PFSK-1 (cell line): ENCODE measurements around the gene ATIC.

Experiments
- FOXP2 ChIP-seq: optimal IDR thresholded peaks from 2 replicates; pipeline ENCODE3; 2011; ENCODE audit warnings: borderline replicate concordance, control low read depth, inconsistent platforms; ENCODE audit not compliant: insufficient read depth; ENCODE audit errors: extremely low read length, extremely low read depth
- POLR2AphosphoS5 ChIP-seq: IDR thresholded peaks from 2 replicates; pipeline ENCODE4 v1.6.1; 2012; ENCODE audit warnings: low read depth, mild to moderate bottlenecking, control low read depth, low read length, moderate library complexity
- SIN3A ChIP-seq: IDR thresholded peaks from 2 replicates; pipeline ENCODE4 v1.6.1; 2012; ENCODE audit warnings: mild to moderate bottlenecking, low read length, moderate library complexity, borderline replicate concordance; ENCODE audit not compliant: insufficient read depth
- TAF1 ChIP-seq: IDR thresholded peaks from 2 replicates; pipeline ENCODE4 v1.6.1; 2012; ENCODE audit warnings: low read length, control low read depth, borderline replicate concordance; ENCODE audit not compliant: insufficient read depth
- TF ChIP-seq, protein P1 (sequence below), 2 experiments: IDR thresholded peaks; 2 replicates each; pipeline versions ENCODE4 v1.6.1 to v1.8.0; 2011 to 2012; ENCODE audit warnings: low read depth in 2 of 2, low read length in 2 of 2, control low read depth in 1 of 2, inconsistent platforms in 1 of 2, mild to moderate bottlenecking in 1 of 2, moderate library complexity in 1 of 2; ENCODE audit not compliant: insufficient read depth in 1 of 2

ATIC gene

DNA sequence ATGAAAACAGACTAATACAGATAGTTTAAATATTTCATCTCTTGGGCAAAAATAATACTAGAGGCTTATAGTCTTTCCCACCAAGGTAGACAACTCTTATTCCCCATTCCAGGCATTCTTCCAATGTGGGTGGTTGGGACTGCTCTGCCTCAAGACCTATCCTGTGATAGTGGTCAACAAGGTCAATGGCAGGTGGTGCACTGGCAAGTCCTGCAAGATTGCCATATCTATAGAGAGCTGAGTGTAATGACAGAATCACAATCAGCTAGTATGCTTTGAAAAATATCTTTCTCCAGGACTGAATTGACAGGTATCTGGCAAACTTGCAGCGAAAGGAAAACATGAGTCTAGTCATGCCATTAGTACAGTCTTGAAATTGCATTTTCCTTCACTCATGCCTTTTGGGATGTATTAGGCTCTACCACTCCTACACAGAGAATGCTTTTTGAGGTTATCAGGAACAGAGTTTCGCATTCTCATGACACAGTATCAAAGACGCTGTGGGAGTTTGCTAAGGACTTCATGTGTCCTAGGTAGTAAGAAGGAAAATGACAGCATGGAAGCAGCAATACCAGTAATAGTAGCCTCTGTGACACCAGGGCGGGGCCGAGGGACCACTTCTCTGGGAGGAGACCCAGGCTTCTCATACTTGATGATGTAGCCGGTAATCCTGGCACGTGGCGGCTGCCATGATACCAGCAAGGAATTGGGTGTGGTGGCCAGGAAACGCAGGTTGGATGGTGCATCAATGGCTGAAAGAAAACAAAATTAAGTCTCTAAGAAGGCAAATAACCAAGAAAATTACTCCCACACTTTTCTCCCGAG lies 63.0 kb downstream of the ATIC start:
- TF ChIP-seq SIN3A (no peak), TAF1 (no peak), FOXP2 (no peak), POLR2AphosphoS5 (no peak)
- TF ChIP-seq, protein P1, sequence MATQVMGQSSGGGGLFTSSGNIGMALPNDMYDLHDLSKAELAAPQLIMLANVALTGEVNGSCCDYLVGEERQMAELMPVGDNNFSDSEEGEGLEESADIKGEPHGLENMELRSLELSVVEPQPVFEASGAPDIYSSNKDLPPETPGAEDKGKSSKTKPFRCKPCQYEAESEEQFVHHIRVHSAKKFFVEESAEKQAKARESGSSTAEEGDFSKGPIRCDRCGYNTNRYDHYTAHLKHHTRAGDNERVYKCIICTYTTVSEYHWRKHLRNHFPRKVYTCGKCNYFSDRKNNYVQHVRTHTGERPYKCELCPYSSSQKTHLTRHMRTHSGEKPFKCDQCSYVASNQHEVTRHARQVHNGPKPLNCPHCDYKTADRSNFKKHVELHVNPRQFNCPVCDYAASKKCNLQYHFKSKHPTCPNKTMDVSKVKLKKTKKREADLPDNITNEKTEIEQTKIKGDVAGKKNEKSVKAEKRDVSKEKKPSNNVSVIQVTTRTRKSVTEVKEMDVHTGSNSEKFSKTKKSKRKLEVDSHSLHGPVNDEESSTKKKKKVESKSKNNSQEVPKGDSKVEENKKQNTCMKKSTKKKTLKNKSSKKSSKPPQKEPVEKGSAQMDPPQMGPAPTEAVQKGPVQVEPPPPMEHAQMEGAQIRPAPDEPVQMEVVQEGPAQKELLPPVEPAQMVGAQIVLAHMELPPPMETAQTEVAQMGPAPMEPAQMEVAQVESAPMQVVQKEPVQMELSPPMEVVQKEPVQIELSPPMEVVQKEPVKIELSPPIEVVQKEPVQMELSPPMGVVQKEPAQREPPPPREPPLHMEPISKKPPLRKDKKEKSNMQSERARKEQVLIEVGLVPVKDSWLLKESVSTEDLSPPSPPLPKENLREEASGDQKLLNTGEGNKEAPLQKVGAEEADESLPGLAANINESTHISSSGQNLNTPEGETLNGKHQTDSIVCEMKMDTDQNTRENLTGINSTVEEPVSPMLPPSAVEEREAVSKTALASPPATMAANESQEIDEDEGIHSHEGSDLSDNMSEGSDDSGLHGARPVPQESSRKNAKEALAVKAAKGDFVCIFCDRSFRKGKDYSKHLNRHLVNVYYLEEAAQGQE (IDR thresholded peaks at IDR 0.05; ENCODE audit: insufficient read depth in 1 of 2, low read depth in 2 of 2, low read length in 2 of 2): no peak

DNA sequence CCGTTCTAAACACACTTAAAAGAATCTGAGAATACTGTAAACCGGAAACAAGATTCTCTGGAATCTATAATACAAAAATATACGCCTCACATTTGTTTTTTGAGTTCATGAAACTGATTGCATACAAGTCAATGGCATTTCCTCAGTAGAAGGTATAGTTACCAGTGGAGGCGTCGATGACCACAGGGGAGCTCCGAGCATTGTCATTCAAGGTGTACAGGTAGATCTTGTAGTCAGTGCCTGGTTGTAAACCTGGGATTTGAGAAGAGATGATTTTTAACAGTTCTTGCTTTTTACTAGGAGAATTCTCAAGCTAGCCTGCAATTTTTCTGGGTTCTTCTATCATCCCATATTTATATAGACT lies 63.6 kb downstream of the ATIC start:
- TF ChIP-seq TAF1 (no peak), FOXP2 (no peak), POLR2AphosphoS5 (no peak), SIN3A (no peak)
- TF ChIP-seq, protein P1 (IDR thresholded peaks at IDR 0.05; ENCODE audit: insufficient read depth in 1 of 2, low read depth in 2 of 2, low read length in 2 of 2): no peak

DNA sequence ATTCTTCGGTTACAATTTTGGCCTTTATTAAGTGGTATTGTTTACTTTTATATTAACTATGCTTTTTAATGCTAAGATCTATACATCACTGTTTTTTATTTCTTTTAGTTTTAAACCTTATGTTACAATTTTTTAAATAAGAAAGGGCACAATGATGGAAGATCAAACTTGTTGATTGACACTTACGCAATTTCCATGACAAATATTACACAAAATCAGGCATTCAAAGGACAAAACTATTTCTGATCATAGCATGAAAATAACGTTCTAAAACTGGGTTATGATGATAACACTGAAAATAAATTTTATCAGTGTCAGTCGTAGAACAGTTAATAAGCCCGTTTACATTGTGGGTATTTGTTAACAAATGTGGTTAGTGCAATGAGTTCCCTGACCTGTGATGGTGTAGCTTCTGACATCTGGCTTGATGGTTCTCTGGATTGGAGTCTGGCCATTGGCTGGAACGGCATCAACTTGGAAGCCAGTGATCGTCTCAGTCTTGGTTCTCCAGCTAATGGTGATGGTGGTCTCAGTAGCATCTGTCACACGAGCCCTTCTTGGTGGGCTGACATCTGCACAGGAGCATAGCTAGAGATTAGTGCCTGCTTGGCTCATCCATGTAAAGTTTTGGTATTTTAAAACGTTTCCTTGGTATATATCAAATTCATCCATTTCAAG lies 64.4 kb downstream of the ATIC start:
- TF ChIP-seq, protein P1 (IDR thresholded peaks at IDR 0.05; ENCODE audit: insufficient read depth in 1 of 2, low read depth in 2 of 2, low read length in 2 of 2): no peak
- no peak for TF ChIP-seq POLR2AphosphoS5
- no peak for TF ChIP-seq FOXP2
- TF ChIP-seq SIN3A: no peak
- no peak for TF ChIP-seq TAF1

DNA sequence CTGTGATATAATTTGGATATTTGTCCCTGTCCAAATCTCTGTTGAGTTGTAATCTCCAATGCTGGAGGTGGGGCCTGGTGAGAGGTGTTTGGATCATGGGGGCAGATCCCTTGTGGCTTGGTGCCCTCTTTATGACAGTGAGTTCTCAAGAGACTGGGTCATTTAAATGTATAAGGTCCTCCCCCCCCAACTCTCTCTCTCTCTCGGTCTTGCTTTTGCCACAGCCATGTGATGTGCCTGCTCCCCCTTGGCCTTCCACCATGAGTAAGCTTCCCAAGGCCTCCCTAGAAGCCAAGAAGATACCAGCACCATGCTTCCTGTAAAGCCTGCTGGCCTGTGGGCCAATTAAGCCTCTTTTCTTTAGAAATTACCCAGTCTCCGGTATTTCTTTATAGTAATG lies 65.4 kb downstream of the ATIC start:
- TF ChIP-seq TAF1 (no peak), SIN3A (no peak), FOXP2 (no peak), POLR2AphosphoS5 (no peak)
- TF ChIP-seq, protein P1 (IDR thresholded peaks at IDR 0.05; ENCODE audit: insufficient read depth in 1 of 2, low read depth in 2 of 2, low read length in 2 of 2): no peak
